GM12878 (cell line): ENCODE data around the gene EPAS1.

Experiments used
- BACH1 ChIP-seq: fragments of 450-650 bp; IDR thresholded peaks from 2 replicates; pipeline ENCODE4 v1.6.1; 2017; ENCODE audit warnings: mild to moderate bottlenecking, borderline replicate concordance
- CEBPB ChIP-seq, 2 experiments: fragments of 150-350 bp in 1 of 2; IDR thresholded peaks; 2 replicates each; pipeline ENCODE4 v1.6.1; 2012 to 2014; ENCODE audit warnings: low read depth in 2 of 2, low read length in 2 of 2, borderline replicate concordance in 1 of 2, inconsistent platforms in 1 of 2
- EP300 ChIP-seq, 2 experiments: fragments of 150-350 bp in 1 of 2; IDR thresholded peaks; 2 replicates each; pipeline ENCODE4 v1.6.1; 2011 to 2012; ENCODE audit warnings: low read depth in 2 of 2, low read length in 2 of 2, borderline replicate concordance in 1 of 2, improper control_type of control experiment in 1 of 2, inconsistent platforms in 1 of 2; ENCODE audit not compliant: control insufficient read depth in 1 of 2
- IKZF1 ChIP-seq: fragments of 450-650 bp; conservative IDR thresholded peaks from 2 replicates; pipeline ENCODE4 v1.6.1; 2017; ENCODE audit warnings: antibody characterized with exemption, mild to moderate bottlenecking
- JUNB ChIP-seq: IDR thresholded peaks from 2 replicates; pipeline ENCODE4 v1.6.1; 2016; ENCODE audit warnings: antibody characterized with exemption, mild to moderate bottlenecking
- SP1 ChIP-seq: IDR thresholded peaks from one replicate; pipeline ENCODE4 v1.6.1; 2011; ENCODE audit warnings: low read depth, low read length
- TF ChIP-seq, protein P1 (sequence below), 3 experiments: IDR thresholded peaks in 2 of 3; conservative IDR thresholded peaks in 1 of 3; 2 replicates each; pipeline ENCODE4 v1.5.1; 2011; ENCODE audit warnings: low read depth in 3 of 3, low read length in 3 of 3, mild to moderate bottlenecking in 3 of 3, control low read depth in 2 of 3, moderate library complexity in 2 of 3, inconsistent platforms in 1 of 3, mixed read lengths in 1 of 3; ENCODE audit not compliant: control insufficient read depth in 2 of 3, insufficient read depth in 1 of 3; ENCODE audit errors: extremely low read depth in 1 of 3

DNA sequence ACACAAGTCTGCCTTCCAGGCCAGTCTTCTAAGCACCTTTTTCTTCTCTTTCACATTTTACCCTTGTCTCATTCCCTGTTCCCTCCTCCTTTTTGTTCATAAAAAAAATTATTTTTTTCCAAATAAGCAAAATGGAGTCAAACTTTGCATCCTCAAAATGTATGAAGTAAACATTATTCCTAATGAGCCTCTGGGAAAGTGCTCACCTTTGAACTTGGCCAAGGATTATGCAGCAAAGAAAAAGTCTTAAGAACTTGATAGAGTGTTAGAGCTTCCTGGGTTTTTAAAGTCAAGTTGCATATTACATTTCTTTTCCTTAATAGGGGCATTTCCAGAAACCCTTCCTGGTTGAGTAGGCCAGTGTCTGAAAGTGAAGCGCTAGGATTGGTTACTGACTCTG, 31.6 kb downstream of the EPAS1 start:
- TF ChIP-seq SP1 (no peak), EP300 (IDR thresholded peaks at IDR 0.05; ENCODE audit: borderline replicate concordance in 1 of 2, control insufficient read depth in 1 of 2, low read depth in 2 of 2, low read length in 2 of 2) (no peak), JUNB (no peak), BACH1 (no peak), IKZF1 (no peak), CEBPB (IDR thresholded peaks at IDR 0.05; ENCODE audit: borderline replicate concordance in 1 of 2, low read depth in 2 of 2, low read length in 2 of 2) (no peak)
- TF ChIP-seq, protein P1, sequence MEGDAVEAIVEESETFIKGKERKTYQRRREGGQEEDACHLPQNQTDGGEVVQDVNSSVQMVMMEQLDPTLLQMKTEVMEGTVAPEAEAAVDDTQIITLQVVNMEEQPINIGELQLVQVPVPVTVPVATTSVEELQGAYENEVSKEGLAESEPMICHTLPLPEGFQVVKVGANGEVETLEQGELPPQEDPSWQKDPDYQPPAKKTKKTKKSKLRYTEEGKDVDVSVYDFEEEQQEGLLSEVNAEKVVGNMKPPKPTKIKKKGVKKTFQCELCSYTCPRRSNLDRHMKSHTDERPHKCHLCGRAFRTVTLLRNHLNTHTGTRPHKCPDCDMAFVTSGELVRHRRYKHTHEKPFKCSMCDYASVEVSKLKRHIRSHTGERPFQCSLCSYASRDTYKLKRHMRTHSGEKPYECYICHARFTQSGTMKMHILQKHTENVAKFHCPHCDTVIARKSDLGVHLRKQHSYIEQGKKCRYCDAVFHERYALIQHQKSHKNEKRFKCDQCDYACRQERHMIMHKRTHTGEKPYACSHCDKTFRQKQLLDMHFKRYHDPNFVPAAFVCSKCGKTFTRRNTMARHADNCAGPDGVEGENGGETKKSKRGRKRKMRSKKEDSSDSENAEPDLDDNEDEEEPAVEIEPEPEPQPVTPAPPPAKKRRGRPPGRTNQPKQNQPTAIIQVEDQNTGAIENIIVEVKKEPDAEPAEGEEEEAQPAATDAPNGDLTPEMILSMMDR (IDR thresholded peaks at IDR 0.05 in 2 of 3, conservative IDR thresholded peaks at IDR 0.05 in 1 of 3; ENCODE audit: control insufficient read depth in 2 of 3, extremely low read depth in 1 of 3, insufficient read depth in 1 of 3, low read depth in 3 of 3, low read length in 3 of 3), result no peak
